ENCODE results near the gene CBFA2T3.

The CBFA2T3 gene

GRCh38 chr16:88825146-88825545 is 151.9 kb downstream of the CBFA2T3 start:
- DNase-seq (ENCODE audit: low read depth in 3 of 3, low spot score in 1 of 3): no peak
